GM18498 (cell line): ENCODE results near the gene DNASE2B.

Experiments
- ATAC-seq: cut with Tn5 transposase; IDR thresholded peaks from one replicate; pipeline ENCODE4 v1.9.1; 2021; ENCODE audit warnings: mild to moderate bottlenecking, moderate library complexity; ENCODE audit not compliant: unreplicated experiment

DNASE2B gene

DNA sequence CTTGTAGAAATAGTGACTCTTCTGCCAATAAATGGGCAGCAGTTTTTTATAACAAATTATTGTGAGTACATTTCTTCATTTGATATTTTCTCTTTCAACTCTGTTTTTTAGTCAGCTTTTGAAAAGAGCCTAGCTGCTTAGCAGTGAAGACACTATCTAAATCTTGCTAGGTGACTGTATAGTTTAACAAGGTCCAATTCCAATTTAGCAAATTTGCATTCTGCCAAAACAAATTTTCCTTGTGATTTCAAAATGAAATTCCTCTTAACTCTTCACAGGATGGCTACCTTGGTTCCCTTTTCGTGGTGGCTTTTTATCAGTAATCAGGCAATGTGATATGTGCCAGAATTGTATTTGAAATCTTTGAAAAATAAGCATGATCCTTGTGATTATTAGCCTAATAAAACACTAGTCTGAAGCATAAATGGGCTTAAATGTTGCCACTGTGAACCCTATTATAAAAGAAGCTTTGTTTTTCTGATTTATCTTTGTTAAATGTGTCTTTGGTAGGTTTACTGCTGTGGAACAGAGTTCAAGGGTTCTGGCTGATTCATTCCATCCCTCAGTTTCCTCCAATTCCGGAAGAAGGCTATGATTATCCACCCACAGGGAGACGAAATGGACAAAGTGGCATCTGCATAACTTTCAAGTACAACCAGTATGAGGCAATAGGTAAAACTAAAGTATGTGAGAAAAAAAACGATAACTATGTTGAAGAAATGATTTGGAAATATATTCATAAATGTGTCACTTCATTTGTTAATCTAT is 12.2 kb downstream of the DNASE2B start:
- no peak for ATAC-seq

- ATAC-seq: no peak
Measured at GRCh38 chr1:84412316-84412942, 14.1 kb downstream of the DNASE2B start.

GRCh38 chr1:84415396-84415795 is 17.1 kb downstream of the DNASE2B start:
- no peak for ATAC-seq

DNA sequence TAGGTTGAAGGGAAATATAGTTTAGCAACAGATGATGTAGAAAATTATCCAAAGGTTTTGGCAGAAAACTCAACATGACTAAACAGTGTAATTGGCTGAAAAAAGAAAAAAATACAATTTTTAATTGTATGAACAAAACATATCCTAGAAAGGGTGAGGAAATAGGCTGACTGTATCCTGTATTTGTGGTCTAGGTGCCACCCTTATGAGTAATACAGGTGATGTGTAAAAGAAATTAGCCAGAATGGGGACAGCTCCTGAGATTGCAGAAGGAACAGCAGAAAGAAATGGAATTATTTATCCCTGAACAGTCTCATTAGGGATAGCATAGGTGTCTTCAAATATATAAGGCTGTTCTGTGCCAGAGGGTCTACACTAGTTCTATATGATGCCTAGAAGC is 24.6 kb downstream of the DNASE2B start:
- ATAC-seq: no peak

DNA sequence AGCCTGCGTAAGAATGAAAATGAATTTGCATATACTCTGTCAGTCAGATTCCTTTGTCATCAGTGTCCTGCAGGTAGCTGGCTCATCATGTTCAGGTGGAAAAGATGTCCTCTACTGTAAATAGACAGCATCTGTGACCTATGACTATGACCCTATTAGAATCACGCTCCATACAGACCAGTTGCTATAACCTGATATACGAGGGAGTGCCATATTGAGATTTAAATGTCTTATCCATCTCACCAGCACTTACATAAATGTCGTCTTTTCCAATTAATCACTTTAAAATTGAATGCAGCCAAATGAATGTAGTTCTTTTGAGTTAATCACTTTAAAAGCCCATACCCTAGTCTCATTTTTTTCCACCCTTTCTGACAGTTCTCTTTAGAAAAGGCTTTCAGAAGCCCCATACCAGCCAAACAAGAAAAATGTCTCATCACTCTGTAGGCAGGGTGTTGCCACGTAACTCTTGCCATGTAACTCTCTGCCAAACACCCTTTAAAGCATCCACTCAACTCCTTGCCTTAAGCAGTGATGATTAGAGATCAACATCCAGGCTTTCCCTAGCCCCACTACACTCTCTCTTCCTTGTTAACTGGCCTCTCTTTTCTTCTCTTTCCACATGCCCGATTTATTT is 26.3 kb downstream of the DNASE2B start:
- ATAC-seq: no peak

GRCh38 chr1:84425150-84425896 is 27.0 kb downstream of the DNASE2B start:
- no peak for ATAC-seq

DNA sequence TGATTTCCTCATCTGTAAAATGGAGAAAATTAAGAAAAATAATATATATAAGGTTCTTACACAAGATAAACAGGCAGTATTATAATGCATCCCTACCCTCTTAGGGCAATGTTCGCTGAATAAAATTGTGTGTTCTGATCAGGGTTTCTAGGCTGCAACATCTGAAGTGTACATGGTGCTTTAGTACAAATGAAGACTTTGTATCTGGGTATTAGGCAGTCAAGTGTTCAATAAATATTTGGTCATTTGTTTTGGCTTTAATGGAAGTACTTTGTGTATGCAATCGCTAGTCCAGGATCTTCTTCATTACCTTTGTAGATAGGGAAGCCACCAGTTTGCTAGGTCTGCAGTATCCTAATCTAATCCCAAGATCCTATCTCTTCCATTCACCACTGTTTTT is 28.1 kb downstream of the DNASE2B start:
- ATAC-seq: no peak

- no peak for ATAC-seq
Measured at GRCh38 chr1:84427250-84428188, 29.2 kb downstream of the DNASE2B start.

GRCh38 chr1:84428235-84428634 is 30.0 kb downstream of the DNASE2B start:
- no peak for ATAC-seq

DNA sequence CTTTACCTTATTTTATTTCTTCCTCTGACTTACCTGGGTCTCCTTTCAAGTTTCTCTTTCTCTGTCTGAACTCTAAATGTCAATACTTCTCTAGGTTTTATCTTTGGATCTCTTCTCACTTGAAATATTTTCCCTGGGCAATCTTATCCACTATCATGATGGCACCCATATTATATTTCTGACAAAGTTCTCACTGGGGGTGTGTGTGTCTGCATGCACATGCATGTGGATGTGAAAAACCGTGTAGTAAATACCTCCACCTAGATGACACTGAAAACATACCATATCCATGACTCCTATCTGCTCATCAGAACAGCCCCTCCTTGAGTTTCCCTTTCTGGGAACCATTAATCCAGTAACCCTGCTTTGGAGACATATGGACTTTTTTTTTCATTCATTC is 30.9 kb downstream of the DNASE2B start:
- no peak for ATAC-seq

- no peak for ATAC-seq
Measured at GRCh38 chr1:84430546-84430945, 32.3 kb downstream of the DNASE2B start.

DNA sequence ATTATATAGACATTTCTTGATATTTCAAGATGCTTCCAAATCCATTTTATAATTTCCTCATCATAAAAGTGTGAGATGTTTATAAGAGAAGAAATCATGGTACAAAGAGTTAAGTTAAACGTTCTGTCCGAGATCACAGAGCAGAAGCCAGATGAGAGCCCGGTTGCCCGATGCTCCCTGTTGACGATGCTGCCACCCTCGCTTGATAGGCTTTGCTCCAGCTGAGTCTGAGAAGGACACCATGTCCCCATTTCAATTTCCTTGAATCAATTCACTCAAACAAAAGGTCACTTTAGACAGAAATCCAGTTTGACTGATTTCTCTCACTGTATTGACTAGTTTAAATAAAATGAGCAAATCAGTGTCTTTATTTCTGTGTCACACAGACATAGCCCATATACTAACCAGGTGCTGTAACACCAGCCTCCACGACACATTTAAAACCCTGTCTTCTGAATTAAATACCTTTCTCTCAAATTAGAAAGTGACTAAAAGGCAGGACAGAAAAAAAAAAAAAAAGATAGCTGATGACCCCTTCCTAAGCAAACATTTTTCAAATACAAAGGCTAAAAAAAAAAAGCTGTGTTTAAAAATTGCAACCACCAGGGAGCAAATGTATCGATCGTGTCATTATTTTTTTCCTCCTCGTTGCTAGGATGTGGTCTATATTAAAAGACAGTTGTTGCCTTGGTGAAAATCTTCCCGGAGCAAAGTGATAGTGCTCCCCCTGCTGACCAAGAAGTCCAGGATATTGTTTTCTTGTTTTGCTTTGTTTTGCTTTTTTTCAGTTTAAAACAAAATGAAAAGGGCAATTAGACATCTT is 35.2 kb downstream of the DNASE2B start:
- no peak for ATAC-seq

DNA sequence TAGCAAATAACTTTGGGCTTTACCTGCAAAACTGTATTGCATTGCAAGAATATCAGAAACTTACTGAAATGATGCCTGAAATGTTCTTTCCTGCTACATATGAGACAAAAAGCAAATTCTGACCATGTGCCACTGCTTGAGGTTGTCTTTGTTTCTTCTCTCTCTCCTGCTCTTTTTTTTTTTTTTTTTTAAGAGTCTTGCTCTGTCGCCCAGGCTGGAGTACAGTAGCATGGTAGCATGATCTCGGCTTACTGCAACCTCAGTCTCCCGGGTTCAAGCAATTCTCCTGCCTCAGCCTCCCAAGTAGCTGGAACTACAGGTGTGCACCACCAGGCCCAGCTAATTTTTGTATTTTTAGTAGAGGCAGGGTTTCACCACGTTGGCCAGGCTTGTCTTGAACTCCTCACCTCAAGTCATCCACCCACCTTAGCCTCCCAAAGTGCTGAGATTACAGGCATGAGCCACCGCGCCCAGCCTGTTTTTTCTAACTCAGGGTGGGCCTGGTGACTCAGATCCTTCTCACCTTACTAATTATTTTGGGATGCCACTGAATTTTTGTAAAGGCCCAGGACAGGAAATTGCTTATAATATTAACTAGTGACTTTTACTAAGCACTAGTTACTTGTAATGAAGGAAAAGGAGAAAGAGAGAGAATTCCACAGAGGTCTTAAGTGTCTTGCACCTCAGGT is 35.9 kb downstream of the DNASE2B start:
- ATAC-seq: no peak

- ATAC-seq: peak; percentile 46
Measured at GRCh38 chr1:84434801-84435549, 36.7 kb downstream of the DNASE2B start.

DNA sequence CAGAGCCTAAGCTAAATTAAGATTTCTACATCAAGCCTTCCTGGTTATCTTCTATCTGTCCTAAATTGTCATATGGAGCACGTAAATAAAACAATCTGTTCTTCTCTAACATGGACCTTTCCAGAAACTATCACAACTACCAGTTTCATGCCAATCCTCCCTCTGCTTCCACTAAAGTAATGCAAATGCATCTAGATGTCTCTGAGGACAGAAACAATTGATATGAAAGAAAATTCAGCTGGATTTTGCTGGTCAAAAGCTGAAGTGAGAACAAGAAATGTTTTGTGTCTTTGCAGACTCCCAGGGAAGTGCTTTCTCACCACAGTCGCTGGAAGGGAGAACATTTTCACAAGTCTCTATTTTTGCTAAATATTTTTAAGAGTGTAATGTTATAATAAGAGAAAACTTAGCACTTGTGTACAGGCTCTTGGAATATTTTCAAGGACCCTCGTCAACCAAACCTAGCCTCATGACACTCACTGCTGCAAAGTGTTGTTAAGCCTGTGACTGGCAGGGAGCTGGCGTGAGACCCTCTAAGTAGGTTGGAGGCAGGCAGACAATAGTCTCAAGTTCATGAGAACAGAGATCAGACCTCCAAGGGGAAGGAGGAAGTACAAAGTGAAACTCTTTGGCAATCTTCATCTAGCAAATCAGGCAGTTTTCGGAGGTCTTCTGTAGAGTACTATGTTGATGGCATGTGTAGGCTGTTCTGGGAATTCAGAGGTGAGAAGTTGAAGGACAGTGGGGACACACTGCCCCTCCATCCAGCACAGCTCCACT is 38.8 kb downstream of the DNASE2B start:
- peak; percentile 51 for ATAC-seq

DNA sequence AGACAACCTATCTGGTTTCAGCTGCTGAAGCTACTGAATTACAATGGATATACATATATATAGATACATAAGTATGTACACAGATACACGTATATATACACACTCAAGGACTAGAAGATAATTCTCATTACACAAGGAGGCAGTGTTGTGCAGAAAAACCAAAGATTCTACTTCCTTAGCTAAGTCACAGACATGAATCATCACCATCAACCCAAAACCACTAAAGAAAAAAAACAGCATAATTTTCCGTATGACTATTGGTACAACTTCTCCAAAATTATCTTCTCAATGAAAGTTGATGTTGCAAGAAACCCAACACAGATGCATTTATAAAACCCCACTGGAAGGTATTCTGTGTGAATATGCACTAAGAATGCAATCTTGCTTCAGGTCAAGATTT is 44.0 kb downstream of the DNASE2B start:
- peak; percentile 89 for ATAC-seq
